Renal cortex interstitium (tissue), 11 donors: ENCODE data around the gene ETV1. TPM values are rescaled to one million over a fixed set of nuclear protein-coding genes. Genes with fewer than 3 reads are reported as not detected.
A peak's percentile ranks its signal among the peaks of the same experiment; 100 is the strongest.

Experiments used
- DNase-seq, 11 donors: peaks; one replicate each; pipeline ENCODE4 v3.0.0-alpha.2; 2013; ENCODE audit warnings: low read depth in 9 of 11, low spot score in 4 of 11; ENCODE audit errors: extremely low read depth in 1 of 11
- polyA plus RNA-seq, 3 donors: library from polyadenylated mRNA; unstranded; fragments of 120-200 nt; gene quantifications; one replicate each; pipeline ENCODE4 v1.2.1, GENCODE V29; 2013; ENCODE audit not compliant: insufficient read length in 3 of 3

The ETV1 gene
- polyA plus RNA-seq, 3 donors: 34.0 to 40.5 (median 39.4) TPM

- DNase-seq: peak; percentile 57 to 87 (median 76)
Observed at GRCh38 chr7:13990319-13990983, 985 bp upstream of the ETV1 start.

GRCh38 chr7:13989949-13990305 is 461 bp upstream of the ETV1 start:
- DNase-seq: no peak

- peak in 3 of 11 donors; percentile 41 to 45 (median 42) for DNase-seq
Observed at GRCh38 chr7:13988731-13989125, 738 bp downstream of the ETV1 start.

- DNase-seq: peak in 1 of 11 donors; percentile 51
Observed at GRCh38 chr7:13988065-13988464, 1.4 kb downstream of the ETV1 start.

- no peak for DNase-seq
Observed at GRCh38 chr7:13987395-13987794, 2.1 kb downstream of the ETV1 start.

GRCh38 chr7:13986208-13986607 is 3.3 kb downstream of the ETV1 start:
- no peak for DNase-seq

GRCh38 chr7:13984831-13985685 is 4.4 kb downstream of the ETV1 start:
- DNase-seq: no peak

- no peak for DNase-seq
Observed at GRCh38 chr7:13984061-13984460, 5.4 kb downstream of the ETV1 start.

- DNase-seq: no peak
Observed at GRCh38 chr7:13982940-13983677, 6.4 kb downstream of the ETV1 start.

GRCh38 chr7:13981070-13981469 is 8.4 kb downstream of the ETV1 start:
- DNase-seq: peak in 8 of 11 donors; percentile 40 to 74 (median 60)

- DNase-seq: no peak
Observed at GRCh38 chr7:13980474-13980873, 9.0 kb downstream of the ETV1 start.

GRCh38 chr7:13979671-13980435 is 9.6 kb downstream of the ETV1 start:
- DNase-seq: no peak

- no peak for DNase-seq
Observed at GRCh38 chr7:13976594-13976993, 12.9 kb downstream of the ETV1 start.

- no peak for DNase-seq
Observed at GRCh38 chr7:13965077-13965476, 24.4 kb downstream of the ETV1 start.

- no peak for DNase-seq
Observed at GRCh38 chr7:13963925-13964324, 25.5 kb downstream of the ETV1 start.

GRCh38 chr7:13955494-13955893 is 34.0 kb downstream of the ETV1 start:
- DNase-seq: no peak

GRCh38 chr7:13953368-13953767 is 36.1 kb downstream of the ETV1 start:
- no peak for DNase-seq

- no peak for DNase-seq
Observed at GRCh38 chr7:13952921-13953320, 36.5 kb downstream of the ETV1 start.

- DNase-seq: no peak
Observed at GRCh38 chr7:13949939-13950338, 39.5 kb downstream of the ETV1 start.
